Right lobe of liver (tissue), 4 donors: ENCODE data around the gene EDC4.

Source experiments
- CTCF ChIP-seq, 4 donors: fragments of 200-600 bp in 3 of 4; fragments of 450-650 bp in 1 of 4; IDR thresholded peaks; one replicate each; pipeline versions ENCODE4 v1.5.1 to v1.8.0; 2016 to 2022; ENCODE audit warnings: antibody characterized with exemption in 4 of 4, mild to moderate bottlenecking in 2 of 4
- POLR2A ChIP-seq: fragments of 450-650 bp; IDR thresholded peaks from one replicate; pipeline ENCODE4 v1.6.1; 2017; ENCODE audit warnings: antibody characterized with exemption, mild to moderate bottlenecking
- donor health status: DM: no; HTN: no; CAD: no.
- donor health status: DM: no; HTN: no; CAD: no.
- donor health status: DM: no; HTN: yes; CAD: no.

GRCh38 chr16:67855789-67856188 is 17.1 kb upstream of the EDC4 start:
- TF ChIP-seq CTCF (IDR thresholded peaks at IDR 0.05) (no peak), POLR2A (no peak)
